ENCODE results near the gene SEMA3E. TPM values are rescaled to one million over a fixed set of nuclear protein-coding genes. Genes with fewer than 3 reads are reported as not detected.

SEMA3E gene
- total RNA-seq, 4 donors from 2014 or later = 1.0 to 2.2 (median 2.0) TPM

- WGBS = 63% methylated on average over 4 of the region's 4 CpGs
- TF ChIP-seq EP300 (IDR thresholded peaks at IDR 0.05) (no peak), CTCF (IDR thresholded peaks at IDR 0.05) (no peak), POLR2AphosphoS5 (IDR thresholded peaks at IDR 0.05) (no peak), POLR2A (IDR thresholded peaks at IDR 0.05) (no peak)
- Histone ChIP-seq H3K36me3 (no peaks in the 10 kb centered on the region), H3K4me1 (no peaks in the 10 kb centered on the region), H3K27me3 (no peaks in the 10 kb centered on the region), H3K4me3 (no peak overlapping the region), H3K27ac (no peak overlapping the region), H3K9me3 (no peaks in the 10 kb centered on the region)
- no peak for DNase-seq (ENCODE audit: low spot score in 2 of 2)
These were observed 60.2 kb downstream of the SEMA3E start for GRCh38 chr7:83588602-83589240.

GRCh38 chr7:83586281-83586680 is 62.7 kb downstream of the SEMA3E start:
- Histone ChIP-seq H3K9me3 (no peaks in the 10 kb centered on the region), H3K4me1 (no peaks in the 10 kb centered on the region), H3K4me3 (no peak overlapping the region), H3K36me3 (no peaks in the 10 kb centered on the region), H3K27ac (no peak overlapping the region), H3K27me3 (no peaks in the 10 kb centered on the region)
- WGBS = 39% methylated on average over 1 of the region's 1 CpG
- TF ChIP-seq CTCF (IDR thresholded peaks at IDR 0.05) (no peak), POLR2AphosphoS5 (IDR thresholded peaks at IDR 0.05) (no peak), EP300 (IDR thresholded peaks at IDR 0.05) (no peak), POLR2A (IDR thresholded peaks at IDR 0.05) (no peak)
- no peak for DNase-seq (ENCODE audit: low spot score in 2 of 2)

GRCh38 chr7:83581667-83582435 is 67.1 kb downstream of the SEMA3E start:
- H3K4me3 ChIP-seq = no peak overlapping the region
- WGBS = 87% methylated on average over 3 of the region's 3 CpGs
- TF ChIP-seq POLR2A (IDR thresholded peaks at IDR 0.05) = no peak
- no peak for TF ChIP-seq EP300 (IDR thresholded peaks at IDR 0.05)
- TF ChIP-seq POLR2AphosphoS5 (IDR thresholded peaks at IDR 0.05) = no peak
- no peak for TF ChIP-seq CTCF (IDR thresholded peaks at IDR 0.05)
- no peak for DNase-seq (ENCODE audit: low spot score in 2 of 2)
- no peaks in the 10 kb centered on the region for H3K4me1 ChIP-seq
- H3K27ac ChIP-seq = no peak overlapping the region
- no peaks in the 10 kb centered on the region for H3K36me3 ChIP-seq
- no peaks in the 10 kb centered on the region for H3K27me3 ChIP-seq
- H3K9me3 ChIP-seq = no peaks in the 10 kb centered on the region

- Histone ChIP-seq H3K27me3 (no peaks in the 10 kb centered on the region), H3K4me3 (no peak overlapping the region), H3K4me1 (no peaks in the 10 kb centered on the region), H3K27ac (no peak overlapping the region), H3K36me3 (no peaks in the 10 kb centered on the region), H3K9me3 (no peaks in the 10 kb centered on the region)
- DNase-seq (ENCODE audit: low spot score in 2 of 2) = no peak
- TF ChIP-seq POLR2A (IDR thresholded peaks at IDR 0.05) = no peak
- TF ChIP-seq POLR2AphosphoS5 (IDR thresholded peaks at IDR 0.05) = no peak
- TF ChIP-seq EP300 (IDR thresholded peaks at IDR 0.05) = no peak
- no peak for TF ChIP-seq CTCF (IDR thresholded peaks at IDR 0.05)
- 38% methylated on average over 5 of the region's 5 CpGs for whole genome bisulfite sequencing
These were observed 69.2 kb downstream of the SEMA3E start for GRCh38 chr7:83579740-83580139.

- H3K4me3 ChIP-seq = no peak overlapping the region
- no peak for DNase-seq (ENCODE audit: low spot score in 2 of 2)
- WGBS = 60% methylated on average over 3 of the region's 3 CpGs
- H3K9me3 ChIP-seq = no peaks in the 10 kb centered on the region
- H3K27me3 ChIP-seq = no peaks in the 10 kb centered on the region
- no peaks in the 10 kb centered on the region for H3K4me1 ChIP-seq
- no peak for TF ChIP-seq POLR2AphosphoS5 (IDR thresholded peaks at IDR 0.05)
- TF ChIP-seq CTCF (IDR thresholded peaks at IDR 0.05) = no peak
- no peak for TF ChIP-seq POLR2A (IDR thresholded peaks at IDR 0.05)
- no peak for TF ChIP-seq EP300 (IDR thresholded peaks at IDR 0.05)
- no peaks in the 10 kb centered on the region for H3K36me3 ChIP-seq
- no peak overlapping the region for H3K27ac ChIP-seq
These were observed 73.5 kb downstream of the SEMA3E start for GRCh38 chr7:83575436-83575835.

Measured in suprapubic skin (tissue), 4 donors.